ENCODE results near the gene LRRC37B. TPM values are rescaled to one million over a fixed set of nuclear protein-coding genes. Genes with fewer than 3 reads are reported as not detected.
"Not testable (repeated sequence)": the region's sequence is repeated elsewhere in the genome, so short reads cannot be mapped to it uniquely, and the experiment has no call there.

LRRC37B gene
- total RNA-seq, 1 donor from 2014 or later: 27.6 TPM

- Mint-ChIP-seq H3K4me3 (ENCODE audit: low read depth) (no peak overlapping the region), H3K9me3 (ENCODE audit: low read depth) (no peaks in the 10 kb centered on the region), H3K4me1 (ENCODE audit: low read depth) (peaks cover 5% of the 10 kb centered on the region), H3K27ac (no peak overlapping the region), H3K27me3 (no peaks in the 10 kb centered on the region), H3K36me3 (ENCODE audit: insufficient read depth) (peaks cover 11% of the 10 kb centered on the region)
- DNase-seq (ENCODE audit: low spot score, unreplicated experiment): no peak
- no peak for TF ChIP-seq CTCF (IDR thresholded peaks at IDR 0.05; ENCODE audit: unreplicated experiment)
These were observed 9.0 kb downstream of the LRRC37B start for GRCh38 chr17:32016231-32016630.

- no peak for TF ChIP-seq CTCF (IDR thresholded peaks at IDR 0.05; ENCODE audit: unreplicated experiment)
These were observed 12.0 kb downstream of the LRRC37B start for GRCh38 chr17:32019228-32019627.

GRCh38 chr17:32020943-32021614 is 13.9 kb downstream of the LRRC37B start:
- Mint-ChIP-seq H3K27me3 (no peaks in the 10 kb centered on the region), H3K9me3 (ENCODE audit: low read depth) (no peaks in the 10 kb centered on the region), H3K27ac (no peak overlapping the region), H3K36me3 (ENCODE audit: insufficient read depth) (peaks cover 10% of the 10 kb centered on the region), H3K4me3 (ENCODE audit: low read depth) (no peak overlapping the region), H3K4me1 (ENCODE audit: low read depth) (peaks cover 2% of the 10 kb centered on the region)
- DNase-seq (ENCODE audit: low spot score, unreplicated experiment): no peak
- TF ChIP-seq CTCF (IDR thresholded peaks at IDR 0.05; ENCODE audit: unreplicated experiment): no peak

More at GRCh38 chr17:32019228-32019627, 12.0 kb downstream of the LRRC37B start:
- Mint-ChIP-seq H3K4me1 (ENCODE audit: low read depth) (peaks cover 5% of the 10 kb centered on the region), H3K36me3 (ENCODE audit: insufficient read depth) (peaks cover 10% of the 10 kb centered on the region), H3K4me3 (ENCODE audit: low read depth) (no peak overlapping the region), H3K9me3 (ENCODE audit: low read depth) (no peaks in the 10 kb centered on the region), H3K27me3 (no peaks in the 10 kb centered on the region), H3K27ac (no peak overlapping the region)
- DNase-seq (ENCODE audit: low spot score, unreplicated experiment): no peak

- H3K4me1 Mint-ChIP-seq (ENCODE audit: low read depth): peaks cover 2% of the 10 kb centered on the region
- TF ChIP-seq CTCF (IDR thresholded peaks at IDR 0.05; ENCODE audit: unreplicated experiment): no peak
- no peaks in the 10 kb centered on the region for H3K27me3 Mint-ChIP-seq
- no peaks in the 10 kb centered on the region for H3K9me3 Mint-ChIP-seq (ENCODE audit: low read depth)
- no peak overlapping the region for H3K4me3 Mint-ChIP-seq (ENCODE audit: low read depth)
- H3K27ac Mint-ChIP-seq: no peak overlapping the region
- DNase-seq (ENCODE audit: low spot score, unreplicated experiment): no peak
- H3K36me3 Mint-ChIP-seq (ENCODE audit: insufficient read depth): peaks cover 10% of the 10 kb centered on the region
These were observed 14.4 kb downstream of the LRRC37B start for GRCh38 chr17:32021615-32021955.

- not testable (repeated sequence) for H3K4me3 Mint-ChIP-seq (ENCODE audit: low read depth); H3K27me3 Mint-ChIP-seq; H3K4me1 Mint-ChIP-seq (ENCODE audit: low read depth); H3K9me3 Mint-ChIP-seq (ENCODE audit: low read depth); H3K36me3 Mint-ChIP-seq (ENCODE audit: insufficient read depth); DNase-seq (ENCODE audit: low spot score, unreplicated experiment); H3K27ac Mint-ChIP-seq
These were observed 15.4 kb downstream of the LRRC37B start for GRCh38 chr17:32022554-32022953.

GRCh38 chr17:32027271-32027670 is 20.1 kb downstream of the LRRC37B start:
- H3K36me3 Mint-ChIP-seq (ENCODE audit: insufficient read depth); H3K27me3 Mint-ChIP-seq; H3K9me3 Mint-ChIP-seq (ENCODE audit: low read depth); H3K4me1 Mint-ChIP-seq (ENCODE audit: low read depth); H3K4me3 Mint-ChIP-seq (ENCODE audit: low read depth); DNase-seq (ENCODE audit: low spot score, unreplicated experiment): not testable (repeated sequence)
- H3K27ac Mint-ChIP-seq: peak overlapping the region; percentile 12
